SK-N-SH (cell line): ENCODE results near the gene APOBEC3H. TPM values are rescaled to one million over a fixed set of nuclear protein-coding genes. Genes with fewer than 3 reads are reported as not detected.
A peak's percentile ranks its signal among the peaks of the same experiment; 100 is the strongest.

Source experiments
- CTCF ChIA-PET: fragments of 300-600, 350-600 bp; formaldehyde crosslinking; extraction: SDS; loops from one replicate; lab custom pipeline; 2021; lab: Yijun Ruan, JAX
- POLR2A ChIA-PET: fragments of 350-600 bp; sonication (Branson Sonifier 250); formaldehyde crosslinking; extraction: SDS; loops from one replicate; lab custom pipeline; 2020; ENCODE audit warnings: antibody characterized with exemption, inconsistent platforms; lab: Yijun Ruan, JAX
- DNase-seq: peaks from one replicate; pipeline ENCODE4 v3.0.0; 2012
- H2AFZ ChIP-seq: fragments of 200-600 bp; sonication (generic); 2 replicates; pipeline ENCODE4 v1.8.1; 2016; ENCODE audit warnings: antibody characterized with exemption, mild to moderate bottlenecking, low read depth
- H3F3A ChIP-seq: fragments of 200-600 bp; sonication (generic); replicated peaks from 2 replicates; pipeline ENCODE3; 2016; ENCODE audit warnings: antibody characterized with exemption, mild to moderate bottlenecking; ENCODE audit not compliant: insufficient read depth
- H3K27ac ChIP-seq, 2 experiments: fragments of 200-500 bp in 1 of 2; fragments of 200-600 bp in 1 of 2; sonication (Bioruptor generic) in 1 of 2; sonication (generic), shearing (Covaris generic) in 1 of 2; 2 replicates each; pipeline versions ENCODE4 v1.5.1 to v1.6.1; 2014 to 2016; ENCODE audit warnings: low read depth in 2 of 2, inconsistent platforms in 1 of 2, low read length in 1 of 2, mild to moderate bottlenecking in 1 of 2, mixed read lengths in 1 of 2
- H3K27me3 ChIP-seq: fragments of 200-600 bp; sonication (generic), shearing (Covaris generic); 2 replicates; pipeline ENCODE4 v1.6.1; 2016; ENCODE audit warnings: mixed run types; ENCODE audit not compliant: insufficient read depth
- H3K36me3 ChIP-seq, 2 experiments: fragments of 200-500 bp in 1 of 2; fragments of 200-600 bp in 1 of 2; sonication (Bioruptor generic) in 1 of 2; sonication (generic) in 1 of 2; replicated peaks in 1 of 2; 2 replicates each; pipeline versions ENCODE3 to v1.5.1; 2014 to 2016; ENCODE audit warnings: low read length in 1 of 2, mild to moderate bottlenecking in 1 of 2; ENCODE audit not compliant: insufficient read depth in 2 of 2, control insufficient read depth in 1 of 2
- H3K4me1 ChIP-seq, 2 experiments: fragments of 200-500 bp in 1 of 2; fragments of 200-600 bp in 1 of 2; sonication (Bioruptor generic) in 1 of 2; sonication (generic), shearing (Covaris generic) in 1 of 2; 2 replicates each; pipeline versions ENCODE4 v1.5.1 to v1.6.1; 2014 to 2016; ENCODE audit warnings: low read depth in 1 of 2, low read length in 1 of 2, mixed run types in 1 of 2; ENCODE audit not compliant: insufficient read depth in 2 of 2, control insufficient read depth in 1 of 2
- H3K4me2 ChIP-seq: fragments of 200-600 bp; sonication (generic), shearing (Covaris generic); 2 replicates; pipeline ENCODE4 v1.6.1; 2017; ENCODE audit warnings: mixed run types
- H3K4me3 ChIP-seq, 2 experiments: fragments of 200-500 bp in 1 of 2; fragments of 200-600 bp in 1 of 2; sonication (Bioruptor generic) in 1 of 2; sonication (generic), shearing (Covaris generic) in 1 of 2; 2 replicates each; pipeline versions ENCODE4 v1.5.1 to v1.8.1; 2014 to 2016; ENCODE audit warnings: low read depth in 2 of 2, inconsistent platforms in 1 of 2, low read length in 1 of 2, mild to moderate bottlenecking in 1 of 2, mixed read lengths in 1 of 2, moderate library complexity in 1 of 2
- H3K79me2 ChIP-seq: fragments of 200-600 bp; sonication (generic); 2 replicates; pipeline ENCODE4 v1.8.1; 2017; ENCODE audit warnings: mild to moderate bottlenecking; ENCODE audit not compliant: insufficient read depth
- H3K9ac ChIP-seq: fragments of 200-600 bp; sonication (generic); 2 replicates; pipeline ENCODE4 v1.6.1; 2017; ENCODE audit warnings: mixed run types
- H3K9me2 ChIP-seq: fragments of 200-600 bp; sonication (generic); 2 replicates; pipeline ENCODE4 v1.6.1; 2017; ENCODE audit warnings: mixed run types
- H3K9me3 ChIP-seq: fragments of 200-600 bp; sonication (generic); 2 replicates; pipeline ENCODE4 v1.6.1; 2017; ENCODE audit warnings: mixed run types, mild to moderate bottlenecking, moderate library complexity
- H4K20me1 ChIP-seq: fragments of 200-600 bp; sonication (generic); 2 replicates; pipeline ENCODE4 v1.6.1; 2017; ENCODE audit warnings: mild to moderate bottlenecking, mixed run types; ENCODE audit not compliant: insufficient read depth
- ELF1 ChIP-seq: IDR thresholded peaks from 2 replicates; pipeline ENCODE4 v1.4.0; 2012
- EP300 ChIP-seq, 2 experiments: IDR thresholded peaks; 2 replicates each; pipeline versions ENCODE4 v1.4.0 to v1.6.1; 2012; ENCODE audit warnings: borderline replicate concordance in 1 of 2, low read depth in 1 of 2, low read length in 1 of 2
- EZH2phosphoT487 ChIP-seq: fragments of 200-600 bp; sonication (generic); IDR thresholded peaks from 2 replicates; pipeline ENCODE4 v1.6.1; 2017; ENCODE audit warnings: low read depth, mixed run types, mild to moderate bottlenecking, antibody characterized with exemption, moderate library complexity, borderline replicate concordance
- FOSL2 ChIP-seq: IDR thresholded peaks from 2 replicates; pipeline ENCODE4 v1.4.0; 2012; ENCODE audit warnings: low read depth, mild to moderate bottlenecking, moderate library complexity, borderline replicate concordance
- FOXJ3 ChIP-seq: sonication (generic); formaldehyde crosslinking; IDR thresholded peaks from 2 replicates; pipeline ENCODE4 v1.5.1; 2020; ENCODE audit warnings: mild to moderate bottlenecking, missing genetic modification reagents
- FOXM1 ChIP-seq: IDR thresholded peaks from 2 replicates; pipeline ENCODE4 v1.4.0; 2012; ENCODE audit warnings: low read depth, mild to moderate bottlenecking
- GATA2 ChIP-seq: sonication (generic); formaldehyde crosslinking; IDR thresholded peaks from 2 replicates; pipeline ENCODE4 v1.5.0; 2020; ENCODE audit warnings: mild to moderate bottlenecking, missing genetic modification reagents
- IRF3 ChIP-seq: fragments of 150-350 bp; IDR thresholded peaks from 2 replicates; pipeline ENCODE4 v1.6.1; 2016; ENCODE audit warnings: mild to moderate bottlenecking, low read depth, low read length
- MEF2A ChIP-seq: IDR thresholded peaks from 2 replicates; pipeline ENCODE4 v1.4.0; 2012; ENCODE audit warnings: low read depth, borderline replicate concordance
- MXI1 ChIP-seq: IDR thresholded peaks from 2 replicates; pipeline ENCODE4 v1.6.1; 2012; ENCODE audit warnings: mild to moderate bottlenecking, low read depth, low read length, improper control_type of control experiment
- NRF1 ChIP-seq: IDR thresholded peaks from 2 replicates; pipeline ENCODE4 v1.6.1; 2012; ENCODE audit warnings: low read depth, mild to moderate bottlenecking, low read length
- RCOR1 ChIP-seq: fragments of 150-350 bp; IDR thresholded peaks from 2 replicates; pipeline ENCODE4 v1.6.1; 2017; ENCODE audit warnings: antibody characterized with exemption, low read length
- RFX5 ChIP-seq: IDR thresholded peaks from 2 replicates; pipeline ENCODE4 v1.6.1; 2012; ENCODE audit warnings: mild to moderate bottlenecking, improper control_type of control experiment, low read length
- RXRA ChIP-seq: IDR thresholded peaks from 2 replicates; pipeline ENCODE4 v1.4.0; 2012; ENCODE audit warnings: low read depth, mild to moderate bottlenecking, borderline replicate concordance
- SIN3A ChIP-seq: IDR thresholded peaks from 2 replicates; pipeline ENCODE4 v1.6.1; 2012; ENCODE audit warnings: low read depth, mild to moderate bottlenecking, low read length, moderate library complexity, borderline replicate concordance
- TCF12 ChIP-seq: IDR thresholded peaks from 2 replicates; pipeline ENCODE4 v1.4.0; 2012
- TEAD4 ChIP-seq: IDR thresholded peaks from 2 replicates; pipeline ENCODE4 v1.4.0; 2012; ENCODE audit warnings: mild to moderate bottlenecking, borderline replicate concordance; ENCODE audit not compliant: insufficient read depth
- USF2 ChIP-seq: fragments of 150-350 bp; IDR thresholded peaks from 2 replicates; pipeline ENCODE4 v1.6.1; 2017; ENCODE audit warnings: antibody characterized with exemption, low read length, low read depth, borderline replicate concordance
- YY1 ChIP-seq: IDR thresholded peaks from 2 replicates; pipeline ENCODE4 v1.4.0; 2012; ENCODE audit warnings: low read depth, mild to moderate bottlenecking
- WGBS: methylation state at CpG from one replicate; pipeline ENCODE4 v1.1.6; 2017; ENCODE audit warnings: low lambda C conversion rate; 5-methylcytosine and 5-hydroxymethylcytosine counted together
- polyA plus RNA-seq, 3 experiments: library from polyadenylated mRNA; depleted of rRNA; stranded (reverse); fragments of >200 nt; gene quantifications; 2 replicates each; pipeline ENCODE4 v1.2.3, GENCODE V29; 2012
- TF ChIP-seq, protein P1 (sequence below): IDR thresholded peaks from 2 replicates; pipeline ENCODE4 v1.4.0; 2012; ENCODE audit warnings: low read depth
- TF ChIP-seq, protein P2 (sequence below): IDR thresholded peaks from 2 replicates; pipeline ENCODE4; 2012

Gene APOBEC3H
- polyA plus RNA-seq, 1 of the 3 experiments (the other 2 are of a cell fraction): 0.18 TPM

GRCh38 chr22:39109361-39109760 is 12.3 kb downstream of the APOBEC3H start:
- ChIA-PET POLR2A (no interaction called here), CTCF (interaction anchor here (1.1 kb wide), 1 partner anchor 26 kb away, joined by 4 read pairs; no protein-coding TSS in a partner anchor)
- Histone ChIP-seq H3K9me3 (no peaks in the 10 kb centered on the region), H3K4me2 (no peak overlapping the region), H3K27ac (no peak overlapping the region), H3K79me2 (no peaks in the 10 kb centered on the region), H3K4me1 (peaks cover 0 to 5% of the 10 kb centered on the region in 2 experiments; a peak in 1 of 4 replicates), H2AFZ (no peak overlapping the region), H4K20me1 (no peaks in the 10 kb centered on the region)
- no peak for TF ChIP-seq SIN3A
- TF ChIP-seq FOXJ3 (CRISPR knock-in tag): no peak
- TF ChIP-seq YY1: no peak
- TF ChIP-seq IRF3: no peak
- TF ChIP-seq USF2: no peak
- TF ChIP-seq EP300 (IDR thresholded peaks at IDR 0.05; ENCODE audit: borderline replicate concordance in 1 of 2, low read depth in 1 of 2, low read length in 1 of 2): no peak
- TF ChIP-seq, all 33 proteins: peak for 0
- H3K9me2 ChIP-seq: no peaks in the 10 kb centered on the region
- no peaks in the 10 kb centered on the region for H3K36me3 ChIP-seq
- no peak overlapping the region for H3K9ac ChIP-seq
- DNase-seq: no peak
- WGBS: 69% methylated on average over 8 of the region's 9 CpGs
- no peaks in the 10 kb centered on the region for H3F3A ChIP-seq
- H3K27me3 ChIP-seq: no peaks in the 10 kb centered on the region
- H3K4me3 ChIP-seq: no peak overlapping the region

- no peaks in the 10 kb centered on the region for H3K9me2 ChIP-seq
- no peaks in the 10 kb centered on the region for H3F3A ChIP-seq
- H2AFZ ChIP-seq: no peak overlapping the region
- POLR2A ChIA-PET: no interaction called here
- no peaks in the 10 kb centered on the region for H3K9me3 ChIP-seq
- H3K9ac ChIP-seq: no peak overlapping the region
- no peak overlapping the region for H3K4me3 ChIP-seq
- 75% methylated on average over 12 of the region's 15 CpGs for WGBS
- no peaks in the 10 kb centered on the region for H3K27me3 ChIP-seq
- H3K4me2 ChIP-seq: no peak overlapping the region
- no peak overlapping the region for H3K27ac ChIP-seq
- DNase-seq: peak; percentile 39
- no peaks in the 10 kb centered on the region for H4K20me1 ChIP-seq
- CTCF ChIA-PET: interaction anchor here (0.9 to 2.7 kb wide), 2 partner anchors 11 to 241 kb away, joined by 3 to 12 read pairs; no protein-coding TSS in a partner anchor
- H3K36me3 ChIP-seq: no peaks in the 10 kb centered on the region
- H3K79me2 ChIP-seq: no peaks in the 10 kb centered on the region
- peaks cover 0 to 5% of the 10 kb centered on the region in 2 experiments; a peak in 1 of 4 replicates for H3K4me1 ChIP-seq
- TF ChIP-seq FOXJ3 (CRISPR knock-in tag) (no peak), TCF12 (no peak), YY1 (no peak), IRF3 (no peak), FOXM1 (no peak), EZH2phosphoT487 (no peak), MEF2A (no peak), RFX5 (no peak), GATA2 (no peak), TEAD4 (no peak), RCOR1 (no peak), NRF1 (no peak), ELF1 (no peak), RXRA (no peak), MXI1 (no peak), FOSL2 (no peak)
- TF ChIP-seq, protein P1, sequence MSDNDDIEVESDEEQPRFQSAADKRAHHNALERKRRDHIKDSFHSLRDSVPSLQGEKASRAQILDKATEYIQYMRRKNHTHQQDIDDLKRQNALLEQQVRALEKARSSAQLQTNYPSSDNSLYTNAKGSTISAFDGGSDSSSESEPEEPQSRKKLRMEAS: no peak
- TF ChIP-seq, protein P2, sequence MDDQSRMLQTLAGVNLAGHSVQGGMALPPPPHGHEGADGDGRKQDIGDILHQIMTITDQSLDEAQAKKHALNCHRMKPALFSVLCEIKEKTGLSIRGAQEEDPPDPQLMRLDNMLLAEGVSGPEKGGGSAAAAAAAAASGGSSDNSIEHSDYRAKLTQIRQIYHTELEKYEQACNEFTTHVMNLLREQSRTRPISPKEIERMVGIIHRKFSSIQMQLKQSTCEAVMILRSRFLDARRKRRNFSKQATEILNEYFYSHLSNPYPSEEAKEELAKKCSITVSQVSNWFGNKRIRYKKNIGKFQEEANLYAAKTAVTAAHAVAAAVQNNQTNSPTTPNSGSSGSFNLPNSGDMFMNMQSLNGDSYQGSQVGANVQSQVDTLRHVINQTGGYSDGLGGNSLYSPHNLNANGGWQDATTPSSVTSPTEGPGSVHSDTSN: no peak
Measured at GRCh38 chr22:39110631-39111561, 13.9 kb downstream of the APOBEC3H start.
